ENCODE data around the gene COPS4. TPM values are rescaled to one million over a fixed set of nuclear protein-coding genes. Genes with fewer than 3 reads are reported as not detected.

COPS4 gene
- total RNA-seq, 4 donors from 2014 or later = 29.5 to 62.1 (median 43.0) TPM

GRCh38 chr4:83089410-83090157 lies 54.6 kb downstream of the COPS4 start:
- no peaks in the 10 kb centered on the region for H3K9me3 ChIP-seq
- TF ChIP-seq EP300 (IDR thresholded peaks at IDR 0.05) (no peak), POLR2A (IDR thresholded peaks at IDR 0.05) (no peak)
- TF ChIP-seq, protein P1, sequence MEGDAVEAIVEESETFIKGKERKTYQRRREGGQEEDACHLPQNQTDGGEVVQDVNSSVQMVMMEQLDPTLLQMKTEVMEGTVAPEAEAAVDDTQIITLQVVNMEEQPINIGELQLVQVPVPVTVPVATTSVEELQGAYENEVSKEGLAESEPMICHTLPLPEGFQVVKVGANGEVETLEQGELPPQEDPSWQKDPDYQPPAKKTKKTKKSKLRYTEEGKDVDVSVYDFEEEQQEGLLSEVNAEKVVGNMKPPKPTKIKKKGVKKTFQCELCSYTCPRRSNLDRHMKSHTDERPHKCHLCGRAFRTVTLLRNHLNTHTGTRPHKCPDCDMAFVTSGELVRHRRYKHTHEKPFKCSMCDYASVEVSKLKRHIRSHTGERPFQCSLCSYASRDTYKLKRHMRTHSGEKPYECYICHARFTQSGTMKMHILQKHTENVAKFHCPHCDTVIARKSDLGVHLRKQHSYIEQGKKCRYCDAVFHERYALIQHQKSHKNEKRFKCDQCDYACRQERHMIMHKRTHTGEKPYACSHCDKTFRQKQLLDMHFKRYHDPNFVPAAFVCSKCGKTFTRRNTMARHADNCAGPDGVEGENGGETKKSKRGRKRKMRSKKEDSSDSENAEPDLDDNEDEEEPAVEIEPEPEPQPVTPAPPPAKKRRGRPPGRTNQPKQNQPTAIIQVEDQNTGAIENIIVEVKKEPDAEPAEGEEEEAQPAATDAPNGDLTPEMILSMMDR (IDR thresholded peaks at IDR 0.05) = no peak

DNA sequence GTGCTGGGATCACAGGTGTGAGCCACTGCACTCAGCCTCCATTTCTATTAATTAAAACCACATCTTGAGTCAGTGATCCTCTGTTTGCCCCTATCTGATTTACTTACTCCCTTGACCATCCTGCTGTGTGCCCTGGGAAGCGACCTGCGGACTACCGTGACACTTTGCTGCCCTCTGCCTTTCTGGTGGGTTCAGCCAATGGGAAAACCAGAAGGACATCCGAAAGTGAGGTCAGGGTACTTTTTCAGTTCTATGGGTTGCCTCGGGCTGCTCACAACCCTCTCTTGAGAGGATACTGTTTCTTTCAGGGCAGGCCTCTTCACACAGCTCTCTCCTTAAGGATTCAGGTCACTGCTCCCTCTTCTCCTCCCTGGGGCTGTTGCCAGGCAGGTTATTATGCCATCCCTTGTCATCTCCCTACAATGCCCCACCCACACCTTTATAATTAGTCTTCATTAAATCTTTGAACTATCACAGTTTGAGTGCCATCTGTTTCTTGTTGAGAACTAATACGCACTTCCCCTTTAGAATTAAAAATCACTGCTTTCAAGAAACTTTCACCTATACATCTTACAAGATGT lies 58.2 kb downstream of the COPS4 start:
- TF ChIP-seq POLR2A (IDR thresholded peaks at IDR 0.05) = no peak
- TF ChIP-seq EP300 (IDR thresholded peaks at IDR 0.05) = no peak
- TF ChIP-seq, protein P1 (IDR thresholded peaks at IDR 0.05) = no peak
- Histone ChIP-seq H3K9me3 (no peaks in the 10 kb centered on the region), H3K27ac (no peak overlapping the region), H3K4me3 (no peak overlapping the region), H3K27me3 (no peaks in the 10 kb centered on the region), H3K36me3 (no peaks in the 10 kb centered on the region), H3K4me1 (no peaks in the 10 kb centered on the region)
- no peak for DNase-seq (ENCODE audit: low spot score in 2 of 2)
- 51 to 57% methylated on average over 6 of the region's 6 CpGs for WGBS, 2 donors

More at GRCh38 chr4:83089410-83090157, 54.6 kb downstream of the COPS4 start:
- no peak overlapping the region for H3K27ac ChIP-seq
- no peaks in the 10 kb centered on the region for H3K36me3 ChIP-seq
- WGBS, 2 donors = 73 to 84% methylated on average over 2 of the region's 2 CpGs
- DNase-seq (ENCODE audit: low spot score in 2 of 2) = no peak
- no peaks in the 10 kb centered on the region for H3K27me3 ChIP-seq
- no peaks in the 10 kb centered on the region for H3K4me1 ChIP-seq
- H3K4me3 ChIP-seq = no peak overlapping the region

- TF ChIP-seq, protein P1 (IDR thresholded peaks at IDR 0.05) = no peak
- TF ChIP-seq EP300 (IDR thresholded peaks at IDR 0.05) = no peak
- TF ChIP-seq POLR2A (IDR thresholded peaks at IDR 0.05) = no peak
- no peaks in the 10 kb centered on the region for H3K27me3 ChIP-seq
- no peaks in the 10 kb centered on the region for H3K9me3 ChIP-seq
- H3K4me1 ChIP-seq = no peaks in the 10 kb centered on the region
- no peaks in the 10 kb centered on the region for H3K36me3 ChIP-seq
- no peak overlapping the region for H3K27ac ChIP-seq
- 85 to 86% methylated on average over 2 of the region's 2 CpGs for WGBS, 2 donors
- DNase-seq (ENCODE audit: low spot score in 2 of 2) = no peak
- H3K4me3 ChIP-seq = no peak overlapping the region
These were observed 61.4 kb downstream of the COPS4 start for GRCh38 chr4:83096397-83096796.

DNA sequence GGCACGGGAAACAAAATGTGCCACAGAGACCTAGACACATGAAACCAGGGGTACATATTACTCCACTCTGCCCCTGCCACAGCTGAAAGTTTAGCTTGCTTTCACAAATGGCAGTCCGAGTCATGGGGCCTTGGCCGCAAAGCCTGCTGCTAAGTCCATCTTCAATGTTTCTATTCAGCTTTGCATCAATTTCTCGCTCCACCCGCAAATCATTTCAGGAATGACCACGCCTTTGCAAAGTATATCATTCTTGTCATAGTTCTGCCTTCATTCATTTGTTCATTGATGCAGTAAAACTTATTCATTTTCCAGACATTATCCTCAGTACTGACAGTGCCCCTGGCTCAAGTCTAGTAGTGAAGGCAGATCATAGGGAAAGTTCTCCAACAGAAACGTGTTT lies 70.0 kb downstream of the COPS4 start:
- Histone ChIP-seq H3K27me3 (peaks cover 0 to 3% of the 10 kb centered on the region in 2 donors), H3K36me3 (no peaks in the 10 kb centered on the region), H3K4me3 (no peak overlapping the region), H3K27ac (no peak overlapping the region), H3K9me3 (no peaks in the 10 kb centered on the region), H3K4me1 (peaks cover 0 to 7% (median 0%) of the 10 kb centered on the region in 4 donors)
- TF ChIP-seq, protein P1 (IDR thresholded peaks at IDR 0.05) = no peak
- TF ChIP-seq POLR2A (IDR thresholded peaks at IDR 0.05) (no peak), EP300 (IDR thresholded peaks at IDR 0.05) (no peak)
- no peak for DNase-seq (ENCODE audit: low spot score in 2 of 2)
- 87 to 89% methylated on average over 7 of the region's 7 CpGs for WGBS, 2 donors

DNA sequence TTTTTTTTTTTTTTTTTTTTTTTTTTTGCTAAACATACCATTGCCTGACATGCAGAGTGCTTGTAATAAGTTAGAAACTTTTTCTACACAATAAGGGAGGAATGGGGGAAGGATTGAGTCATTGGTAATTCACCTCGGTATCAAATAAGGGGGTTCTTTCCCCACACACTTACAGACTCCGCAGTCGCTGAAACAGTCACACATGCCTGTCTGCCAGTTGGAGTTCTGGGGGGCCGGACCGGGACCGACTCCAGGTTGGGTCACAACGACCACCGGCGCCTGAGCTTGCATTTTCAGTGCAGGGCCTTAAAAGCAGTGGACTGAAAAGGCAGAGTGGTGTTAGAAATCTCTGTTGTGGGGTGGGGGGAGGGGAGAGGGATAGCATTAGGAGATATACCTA lies 72.6 kb downstream of the COPS4 start:
- H3K27me3 ChIP-seq = peaks cover 0 to 3% of the 10 kb centered on the region in 2 donors
- no peak overlapping the region for H3K4me3 ChIP-seq
- 86 to 92% methylated on average over 6 to 9 of the region's 9 CpGs for WGBS, 2 donors
- TF ChIP-seq POLR2A (IDR thresholded peaks at IDR 0.05) (no peak), EP300 (IDR thresholded peaks at IDR 0.05) (no peak)
- TF ChIP-seq, protein P1 (IDR thresholded peaks at IDR 0.05) = no peak
- no peaks in the 10 kb centered on the region for H3K9me3 ChIP-seq
- peaks cover 0 to 12% (median 0%) of the 10 kb centered on the region in 4 donors for H3K4me1 ChIP-seq
- no peak for DNase-seq (ENCODE audit: low spot score in 2 of 2)
- no peak overlapping the region for H3K27ac ChIP-seq
- H3K36me3 ChIP-seq = no peaks in the 10 kb centered on the region
